Body of pancreas (tissue), 4 donors: ENCODE measurements around the gene CACNA1S.

Experiments
- CTCF ChIP-seq, 7 experiments: fragments of 450-650 bp in 4 of 7; fragments of 200-600 bp in 3 of 7; sonication (generic) in 3 of 7; IDR thresholded peaks; one replicate each; pipeline ENCODE4 v1.5.1; 2016 to 2019; ENCODE audit warnings: antibody characterized with exemption in 7 of 7
- POLR2A ChIP-seq, 3 donors: fragments of 450-650 bp; IDR thresholded peaks; one replicate each; pipeline ENCODE4 v1.6.1; 2016; ENCODE audit warnings: antibody characterized with exemption in 3 of 3, mild to moderate bottlenecking in 2 of 3

GRCh38 chr1:201007481-201007880, 104.7 kb downstream of the CACNA1S start:
- TF ChIP-seq CTCF (IDR thresholded peaks at IDR 0.05) (no peak), POLR2A (IDR thresholded peaks at IDR 0.05) (no peak)
